Measurements from ENCODE around the gene ZNF470. TPM values are rescaled to one million over a fixed set of nuclear protein-coding genes. Genes with fewer than 3 reads are reported as not detected.

The ZNF470 gene
- total and polyA plus RNA-seq, 2 of the 13 experiments (the other 11 are each of a cell fraction or from before 2014, with no cell fraction given): not detected

- peak; percentile 98 for TF ChIP-seq PRDM4 (CRISPR knock-in tag; IDR thresholded peaks at IDR 0.05; ENCODE audit: borderline replicate concordance)
- no peak for TF ChIP-seq HMGA1 (CRISPR knock-in tag; conservative IDR thresholded peaks at IDR 0.05)
- TF ChIP-seq THAP8 (CRISPR knock-in tag; IDR thresholded peaks at IDR 0.05; ENCODE audit: borderline replicate concordance): peak; percentile 99
- no peak for TF ChIP-seq NFIC (IDR thresholded peaks at IDR 0.05; ENCODE audit: low read length)
- TF ChIP-seq SPEN (CRISPR knock-in tag; IDR thresholded peaks at IDR 0.05; ENCODE audit: low read depth): peak; percentile 98
- peak; percentile 93; the same call in 1 of the 2 replicates for TF ChIP-seq ARID2 (CRISPR knock-in tag; IDR thresholded peaks at IDR 0.05; ENCODE audit: borderline replicate concordance)
- TF ChIP-seq TERF1 (CRISPR knock-in tag; IDR thresholded peaks at IDR 0.05): peak; percentile 96
- TF ChIP-seq TFAP4 (IDR thresholded peaks at IDR 0.05; ENCODE audit: borderline replicate concordance, low read depth): no peak
- peak; percentile 100 for TF ChIP-seq ZNF580 (CRISPR knock-in tag; IDR thresholded peaks at IDR 0.05; ENCODE audit: borderline replicate concordance, low read depth)
- peak; percentile 82; the same call in 1 of the 3 replicates for TF ChIP-seq MXI1 (IDR thresholded peaks at IDR 0.05; ENCODE audit: borderline replicate concordance, low read depth, low read length)
- TF ChIP-seq HINFP (CRISPR knock-in tag; IDR thresholded peaks at IDR 0.05; ENCODE audit: low read depth): peak; percentile 98
- TF ChIP-seq ZNF639 (CRISPR knock-in tag; conservative IDR thresholded peaks at IDR 0.05): peak; percentile 99
- TF ChIP-seq HNRNPH1 (optimal IDR thresholded peaks at IDR 0.05; ENCODE audit: low read depth, low read length): no peak
- peak; percentile 80 for TF ChIP-seq XRCC5 (optimal IDR thresholded peaks at IDR 0.05; ENCODE audit: low read length)
- TF ChIP-seq THAP7 (CRISPR knock-in tag; IDR thresholded peaks at IDR 0.05): peak; percentile 98
- no peak for TF ChIP-seq SRSF9 (IDR thresholded peaks at IDR 0.05; ENCODE audit: borderline replicate concordance, insufficient read depth, low read depth, low read length, poor library complexity, severe bottlenecking)
- peak; percentile 93 for TF ChIP-seq ZNF768 (CRISPR knock-in tag; IDR thresholded peaks at IDR 0.05)
- peak; percentile 99 for TF ChIP-seq MTERF4 (CRISPR knock-in tag; IDR thresholded peaks at IDR 0.05)
These were observed 70.8 kb downstream of the ZNF470 start (continued) for GRCh38 chr19:56637976-56638555.
